ENCODE data around the gene KCNIP1. TPM values are rescaled to one million over a fixed set of nuclear protein-coding genes. Genes with fewer than 3 reads are reported as not detected.

The KCNIP1 gene
- total RNA-seq, 1 donor from 2014 or later = 8.7 TPM

- no peak for DNase-seq (ENCODE audit: low spot score)
- no peak for TF ChIP-seq CTCF (IDR thresholded peaks at IDR 0.05)
- H3K4me3 Mint-ChIP-seq (ENCODE audit: unreplicated experiment) = no peak overlapping the region
- H3K27ac Mint-ChIP-seq (ENCODE audit: unreplicated experiment) = no peak overlapping the region
- no peaks in the 10 kb centered on the region for H3K27me3 Mint-ChIP-seq (ENCODE audit: low read depth)
- no peaks in the 10 kb centered on the region for H3K36me3 Mint-ChIP-seq (ENCODE audit: low read depth)
- peaks cover 3% of the 10 kb centered on the region for H3K9me3 Mint-ChIP-seq (ENCODE audit: low read depth)
- peaks cover 6% of the 10 kb centered on the region for H3K4me1 Mint-ChIP-seq (ENCODE audit: low read depth)
Observed at GRCh38 chr5:170651604-170652277, 147.9 kb downstream of the KCNIP1 start.

- Mint-ChIP-seq H3K4me1 (ENCODE audit: low read depth) (no peaks in the 10 kb centered on the region), H3K4me3 (ENCODE audit: unreplicated experiment) (no peak overlapping the region), H3K27ac (ENCODE audit: unreplicated experiment) (no peak overlapping the region), H3K27me3 (ENCODE audit: low read depth) (no peaks in the 10 kb centered on the region), H3K9me3 (ENCODE audit: low read depth) (peaks cover 3% of the 10 kb centered on the region), H3K36me3 (ENCODE audit: low read depth) (no peaks in the 10 kb centered on the region)
- DNase-seq (ENCODE audit: low spot score) = no peak
- TF ChIP-seq CTCF (IDR thresholded peaks at IDR 0.05) = no peak
Observed at GRCh38 chr5:170655476-170655875, 151.7 kb downstream of the KCNIP1 start.

- H3K4me3 Mint-ChIP-seq (ENCODE audit: unreplicated experiment) = no peak overlapping the region
- no peaks in the 10 kb centered on the region for H3K36me3 Mint-ChIP-seq (ENCODE audit: low read depth)
Observed at GRCh38 chr5:170655920-170656319, 152.1 kb downstream of the KCNIP1 start.

DNA sequence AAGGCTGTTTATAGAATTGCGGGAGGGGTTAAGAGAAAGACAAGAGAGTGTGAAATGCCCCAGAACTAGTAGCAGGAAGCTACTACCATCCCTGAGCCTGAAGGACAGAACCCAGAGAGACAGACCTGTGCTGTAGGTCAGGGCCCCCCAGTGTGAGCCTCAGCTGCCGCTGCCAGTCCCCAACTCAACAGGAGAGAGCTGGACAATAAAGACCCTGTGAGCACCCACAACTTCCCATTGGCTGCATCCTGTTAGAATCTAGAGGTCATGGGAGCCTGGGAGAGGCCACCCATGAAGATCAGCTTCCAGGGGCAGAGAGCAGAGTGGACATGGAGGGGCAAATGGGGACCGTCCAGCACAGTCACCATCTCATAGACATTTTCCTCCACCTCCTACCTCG is 152.5 kb downstream of the KCNIP1 start:
- Mint-ChIP-seq H3K36me3 (ENCODE audit: low read depth) (no peaks in the 10 kb centered on the region), H3K27ac (ENCODE audit: unreplicated experiment) (no peak overlapping the region), H3K4me1 (ENCODE audit: low read depth) (no peaks in the 10 kb centered on the region), H3K4me3 (ENCODE audit: unreplicated experiment) (no peak overlapping the region), H3K27me3 (ENCODE audit: low read depth) (no peaks in the 10 kb centered on the region), H3K9me3 (ENCODE audit: low read depth) (no peaks in the 10 kb centered on the region)
- TF ChIP-seq CTCF (IDR thresholded peaks at IDR 0.05) = no peak
- DNase-seq (ENCODE audit: low spot score) = no peak

More at GRCh38 chr5:170655920-170656319, 152.1 kb downstream of the KCNIP1 start:
- no peak for DNase-seq (ENCODE audit: low spot score)
- TF ChIP-seq CTCF (IDR thresholded peaks at IDR 0.05) = no peak
- Mint-ChIP-seq H3K4me1 (ENCODE audit: low read depth) (no peaks in the 10 kb centered on the region), H3K9me3 (ENCODE audit: low read depth) (no peaks in the 10 kb centered on the region), H3K27ac (ENCODE audit: unreplicated experiment) (no peak overlapping the region), H3K27me3 (ENCODE audit: low read depth) (no peaks in the 10 kb centered on the region)

GRCh38 chr5:170660531-170660930 is 156.7 kb downstream of the KCNIP1 start:
- H3K4me3 Mint-ChIP-seq (ENCODE audit: unreplicated experiment) = no peak overlapping the region
- no peak for TF ChIP-seq CTCF (IDR thresholded peaks at IDR 0.05)
- DNase-seq (ENCODE audit: low spot score) = no peak
- no peaks in the 10 kb centered on the region for H3K9me3 Mint-ChIP-seq (ENCODE audit: low read depth)
- H3K4me1 Mint-ChIP-seq (ENCODE audit: low read depth) = no peaks in the 10 kb centered on the region
- peaks cover 3% of the 10 kb centered on the region for H3K36me3 Mint-ChIP-seq (ENCODE audit: low read depth)
- H3K27me3 Mint-ChIP-seq (ENCODE audit: low read depth) = peaks cover 10% of the 10 kb centered on the region
- no peak overlapping the region for H3K27ac Mint-ChIP-seq (ENCODE audit: unreplicated experiment)
